Measurements from ENCODE around the gene BCL11B. TPM values are rescaled to one million over a fixed set of nuclear protein-coding genes. Genes with fewer than 3 reads are reported as not detected.

Gene BCL11B
- total and polyA plus RNA-seq, 4 donors = 0.04 to 0.42 (median 0.16) TPM

- H3K9me3 ChIP-seq (ENCODE audit: control insufficient read depth in 4 of 4, low read length in 3 of 4) = no peaks in the 10 kb centered on the region
- no peak overlapping the region for H3K4me3 ChIP-seq (ENCODE audit: low read depth in 1 of 3, low read length in 3 of 3)
- H3K9ac ChIP-seq (ENCODE audit: low read depth in 1 of 2, low read length in 2 of 2) = no peak overlapping the region
- H3K27ac ChIP-seq (ENCODE audit: low read depth in 1 of 2, low read length in 2 of 2) = no peak overlapping the region
- DNase-seq (ENCODE audit: low spot score) = no peak
- peaks cover 2 to 17% (median 8%) of the 10 kb centered on the region in 4 donors for H3K27me3 ChIP-seq (ENCODE audit: control insufficient read depth in 4 of 4, insufficient read depth in 4 of 4, low read length in 3 of 4)
- TF ChIP-seq JUND (IDR thresholded peaks at IDR 0.05) = no peak
- H3K4me1 ChIP-seq (ENCODE audit: control insufficient read depth in 4 of 4, insufficient read depth in 4 of 4, low read length in 3 of 4) = peaks cover 0 to 3% (median 1%) of the 10 kb centered on the region in 4 donors
- H3K36me3 ChIP-seq (ENCODE audit: control insufficient read depth in 4 of 4, insufficient read depth in 3 of 4, low read depth in 1 of 4, low read length in 3 of 4) = no peaks in the 10 kb centered on the region
- WGBS = 69% methylated on average over 16 of the region's 16 CpGs
These were observed 27.6 kb downstream of the BCL11B start for GRCh38 chr14:99244367-99244901.

DNA sequence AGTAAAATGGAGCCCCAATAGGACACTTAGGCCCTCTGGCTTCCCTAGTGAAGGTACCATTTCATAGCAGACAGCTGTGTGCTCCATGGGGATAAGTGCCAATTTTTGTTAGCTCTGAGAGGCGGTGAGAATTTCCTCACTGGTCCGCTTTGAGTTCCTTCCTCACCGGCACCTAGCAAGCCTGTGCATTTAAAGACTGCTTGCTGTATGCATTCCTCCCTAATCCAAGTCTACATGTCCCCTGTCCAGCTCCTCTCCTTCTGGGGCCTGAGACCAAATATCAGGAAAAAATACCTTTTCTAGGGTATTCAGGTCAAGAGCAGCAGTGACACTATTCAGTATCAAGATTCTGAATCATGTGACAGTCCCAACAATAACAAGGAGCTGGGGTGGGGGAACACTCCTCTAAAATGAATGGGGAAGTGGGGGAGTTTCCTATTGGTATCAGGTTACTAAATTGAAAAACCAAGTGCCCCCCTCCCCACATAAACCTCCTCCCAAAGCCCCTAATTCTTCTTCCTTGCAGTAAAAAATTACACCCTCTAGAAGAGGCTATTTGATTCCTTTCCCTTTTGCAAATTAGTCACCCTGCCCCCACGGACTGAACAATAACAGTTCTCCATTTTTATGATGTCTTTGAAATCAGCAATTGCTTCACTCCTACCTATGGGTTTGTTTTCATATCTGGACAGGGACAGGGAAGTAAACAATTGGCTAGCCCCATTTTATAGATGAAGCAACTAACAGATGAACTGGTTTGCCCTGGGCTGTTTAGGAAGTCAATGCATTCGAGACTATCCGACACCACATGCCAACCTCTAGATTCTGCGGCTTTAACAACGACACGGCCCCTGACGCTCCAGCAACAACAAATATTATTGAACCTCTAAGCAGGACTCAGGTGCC lies 28.9 kb downstream of the BCL11B start:
- no peak for TF ChIP-seq YY1 (IDR thresholded peaks at IDR 0.05)
- no peak for TF ChIP-seq FOXA2 (IDR thresholded peaks at IDR 0.05)
- no peak for TF ChIP-seq CTCF (IDR thresholded peaks at IDR 0.05; ENCODE audit: low read depth, low read length, missing input control)
- TF ChIP-seq RXRA (IDR thresholded peaks at IDR 0.05) = no peak
- TF ChIP-seq RAD21 (IDR thresholded peaks at IDR 0.05) = no peak
- Histone ChIP-seq H3K36me3 (ENCODE audit: control insufficient read depth in 4 of 4, insufficient read depth in 3 of 4, low read depth in 1 of 4, low read length in 3 of 4) (no peaks in the 10 kb centered on the region), H3K9ac (ENCODE audit: low read depth in 1 of 2, low read length in 2 of 2) (no peak overlapping the region), H3K27ac (ENCODE audit: low read depth in 1 of 2, low read length in 2 of 2) (peak overlapping the region in 1 of 2 donors; percentile 12), H3K27me3 (ENCODE audit: control insufficient read depth in 4 of 4, insufficient read depth in 4 of 4, low read length in 3 of 4) (peaks cover 2 to 17% (median 7%) of the 10 kb centered on the region in 4 donors), H3K4me1 (ENCODE audit: control insufficient read depth in 4 of 4, insufficient read depth in 4 of 4, low read length in 3 of 4) (peaks cover 0 to 3% (median 1%) of the 10 kb centered on the region in 4 donors), H3K9me3 (ENCODE audit: control insufficient read depth in 4 of 4, low read length in 3 of 4) (peaks cover 0 to 2% (median 2%) of the 10 kb centered on the region in 4 donors), H3K4me3 (ENCODE audit: low read depth in 1 of 3, low read length in 3 of 3) (no peak overlapping the region)
- WGBS = 63% methylated on average over 10 of the region's 10 CpGs
- no peak for DNase-seq (ENCODE audit: low spot score)

DNA sequence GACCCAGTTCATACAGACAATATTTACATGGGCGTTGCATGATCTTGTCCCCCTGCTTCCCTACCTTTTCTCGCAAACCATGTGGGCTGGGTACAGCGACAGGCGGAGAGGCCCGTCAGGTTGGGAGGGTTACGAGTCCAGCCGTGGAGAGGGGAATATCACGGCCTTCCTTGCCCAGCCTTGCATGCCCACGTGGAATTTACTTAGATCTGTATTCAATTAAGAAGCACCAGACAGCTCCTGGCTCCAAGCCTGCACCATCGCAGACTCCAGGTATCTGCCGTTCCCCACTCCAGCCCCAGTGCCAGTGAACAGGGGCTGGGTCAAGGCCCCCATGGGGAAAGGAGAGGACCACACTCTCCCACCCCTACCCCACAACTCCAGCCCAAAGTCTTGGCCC lies 29.8 kb downstream of the BCL11B start:
- TF ChIP-seq FOXA1 (IDR thresholded peaks at IDR 0.05) (no peak), HNF4G (IDR thresholded peaks at IDR 0.05) (no peak), TAF1 (conservative IDR thresholded peaks at IDR 0.05) (no peak), MAX (IDR thresholded peaks at IDR 0.05) (no peak), RXRA (IDR thresholded peaks at IDR 0.05) (no peak)
- WGBS = 59% methylated on average over 11 of the region's 11 CpGs
- peaks cover 2 to 12% (median 6%) of the 10 kb centered on the region in 4 donors for H3K27me3 ChIP-seq (ENCODE audit: control insufficient read depth in 4 of 4, insufficient read depth in 4 of 4, low read length in 3 of 4)
- no peak overlapping the region for H3K27ac ChIP-seq (ENCODE audit: low read depth in 1 of 2, low read length in 2 of 2)
- peaks cover 0 to 3% (median 1%) of the 10 kb centered on the region in 4 donors for H3K4me1 ChIP-seq (ENCODE audit: control insufficient read depth in 4 of 4, insufficient read depth in 4 of 4, low read length in 3 of 4)
- DNase-seq (ENCODE audit: low spot score) = no peak
- H3K9ac ChIP-seq (ENCODE audit: low read depth in 1 of 2, low read length in 2 of 2) = no peak overlapping the region
- H3K4me3 ChIP-seq (ENCODE audit: low read depth in 1 of 3, low read length in 3 of 3) = no peak overlapping the region
- H3K9me3 ChIP-seq (ENCODE audit: control insufficient read depth in 4 of 4, low read length in 3 of 4) = peaks cover 2 to 9% (median 2%) of the 10 kb centered on the region in 4 donors
- H3K36me3 ChIP-seq (ENCODE audit: control insufficient read depth in 4 of 4, insufficient read depth in 3 of 4, low read depth in 1 of 4, low read length in 3 of 4) = no peaks in the 10 kb centered on the region

Measured in liver (tissue), 9 donors.